SK-N-SH treated with all-trans-retinoic acid at 6 μM for 48 hours (cell line): Measurements from ENCODE around the gene UIMC1.

Experiments used
- ARNTL ChIP-seq: fragments of 450-650 bp; formaldehyde crosslinking; IDR thresholded peaks from 2 replicates; pipeline ENCODE4 v1.5.0; 2020; ENCODE audit warnings: low read depth, mild to moderate bottlenecking, moderate library complexity, borderline replicate concordance
- ESRRG ChIP-seq: fragments of 250-450 bp; sonication (Bioruptor Pico); IDR thresholded peaks from 2 replicates; pipeline ENCODE4 v1.6.1; 2021; ENCODE audit warnings: mild to moderate bottlenecking
- ZFP3 ChIP-seq: fragments of 250-450 bp; sonication (Bioruptor Pico); IDR thresholded peaks from 2 replicates; pipeline ENCODE4 v1.5.0; 2020; ENCODE audit warnings: mild to moderate bottlenecking, moderate library complexity
- ZNF8 ChIP-seq: fragments of 450-650 bp; formaldehyde crosslinking; IDR thresholded peaks from 2 replicates; pipeline ENCODE4 v1.5.0; 2020; ENCODE audit warnings: mild to moderate bottlenecking, moderate library complexity
- TF ChIP-seq, protein P1 (sequence below): fragments of 250-450 bp; sonication (Bioruptor Pico); IDR thresholded peaks from 2 replicates; pipeline ENCODE4 v1.5.1; 2020; ENCODE audit warnings: low read depth, mild to moderate bottlenecking, moderate library complexity

DNA sequence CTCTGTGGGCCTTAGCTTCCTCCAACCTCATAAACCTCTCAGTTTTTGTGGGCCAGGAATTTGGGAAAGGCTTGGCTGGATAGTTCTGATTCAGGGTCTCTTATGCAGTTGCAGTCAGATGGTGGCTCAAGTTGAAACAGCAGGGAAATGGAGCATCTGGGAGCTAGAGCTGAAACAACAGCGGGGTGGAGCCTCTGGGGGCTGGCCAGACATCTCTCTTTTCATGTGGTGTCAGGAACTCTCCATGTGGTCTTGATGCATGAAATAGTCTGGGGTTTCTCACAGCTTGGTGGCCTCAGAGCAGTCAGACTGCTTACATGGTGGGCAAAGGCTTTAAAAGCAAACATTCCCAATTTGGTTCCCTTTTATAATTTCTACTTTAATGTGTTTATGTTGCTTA, 29.4 kb upstream of the UIMC1 start:
- TF ChIP-seq ARNTL (CRISPR knock-in tag) (no peak), ESRRG (CRISPR knock-in tag) (no peak), ZFP3 (no peak), ZNF8 (CRISPR knock-in tag) (no peak)
- TF ChIP-seq, protein P1, sequence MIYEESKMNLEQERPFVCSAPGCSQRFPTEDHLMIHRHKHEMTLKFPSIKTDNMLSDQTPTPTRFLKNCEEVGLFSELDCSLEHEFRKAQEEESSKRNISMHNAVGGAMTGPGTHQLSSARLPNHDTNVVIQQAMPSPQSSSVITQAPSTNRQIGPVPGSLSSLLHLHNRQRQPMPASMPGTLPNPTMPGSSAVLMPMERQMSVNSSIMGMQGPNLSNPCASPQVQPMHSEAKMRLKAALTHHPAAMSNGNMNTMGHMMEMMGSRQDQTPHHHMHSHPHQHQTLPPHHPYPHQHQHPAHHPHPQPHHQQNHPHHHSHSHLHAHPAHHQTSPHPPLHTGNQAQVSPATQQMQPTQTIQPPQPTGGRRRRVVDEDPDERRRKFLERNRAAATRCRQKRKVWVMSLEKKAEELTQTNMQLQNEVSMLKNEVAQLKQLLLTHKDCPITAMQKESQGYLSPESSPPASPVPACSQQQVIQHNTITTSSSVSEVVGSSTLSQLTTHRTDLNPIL (CRISPR knock-in tag): no peak
